SK-N-SH (cell line): ENCODE results near the gene P4HA1. TPM values are rescaled to one million over a fixed set of nuclear protein-coding genes. Genes with fewer than 3 reads are reported as not detected.

Experiments used
- CTCF ChIA-PET: fragments of 300-600, 350-600 bp; formaldehyde crosslinking; extraction: SDS; loops from one replicate; lab custom pipeline; 2021; lab: Yijun Ruan, JAX
- POLR2A ChIA-PET: fragments of 350-600 bp; sonication (Branson Sonifier 250); formaldehyde crosslinking; extraction: SDS; loops from one replicate; lab custom pipeline; 2020; ENCODE audit warnings: antibody characterized with exemption, inconsistent platforms; lab: Yijun Ruan, JAX
- DNase-seq: peaks from one replicate; pipeline ENCODE4 v3.0.0; 2012
- H2AFZ ChIP-seq: fragments of 200-600 bp; sonication (generic); 2 replicates; pipeline ENCODE4 v1.8.1; 2016; ENCODE audit warnings: antibody characterized with exemption, mild to moderate bottlenecking, low read depth
- H3F3A ChIP-seq: fragments of 200-600 bp; sonication (generic); replicated peaks from 2 replicates; pipeline ENCODE3; 2016; ENCODE audit warnings: antibody characterized with exemption, mild to moderate bottlenecking; ENCODE audit not compliant: insufficient read depth
- H3K27ac ChIP-seq, 2 experiments: fragments of 200-500 bp in 1 of 2; fragments of 200-600 bp in 1 of 2; sonication (Bioruptor generic) in 1 of 2; sonication (generic), shearing (Covaris generic) in 1 of 2; 2 replicates each; pipeline versions ENCODE4 v1.5.1 to v1.6.1; 2014 to 2016; ENCODE audit warnings: low read depth in 2 of 2, inconsistent platforms in 1 of 2, low read length in 1 of 2, mild to moderate bottlenecking in 1 of 2, mixed read lengths in 1 of 2
- H3K27me3 ChIP-seq: fragments of 200-600 bp; sonication (generic), shearing (Covaris generic); 2 replicates; pipeline ENCODE4 v1.6.1; 2016; ENCODE audit warnings: mixed run types; ENCODE audit not compliant: insufficient read depth
- H3K36me3 ChIP-seq, 2 experiments: fragments of 200-500 bp in 1 of 2; fragments of 200-600 bp in 1 of 2; sonication (Bioruptor generic) in 1 of 2; sonication (generic) in 1 of 2; replicated peaks in 1 of 2; 2 replicates each; pipeline versions ENCODE3 to v1.5.1; 2014 to 2016; ENCODE audit warnings: low read length in 1 of 2, mild to moderate bottlenecking in 1 of 2; ENCODE audit not compliant: insufficient read depth in 2 of 2, control insufficient read depth in 1 of 2
- H3K4me1 ChIP-seq, 2 experiments: fragments of 200-500 bp in 1 of 2; fragments of 200-600 bp in 1 of 2; sonication (Bioruptor generic) in 1 of 2; sonication (generic), shearing (Covaris generic) in 1 of 2; 2 replicates each; pipeline versions ENCODE4 v1.5.1 to v1.6.1; 2014 to 2016; ENCODE audit warnings: low read depth in 1 of 2, low read length in 1 of 2, mixed run types in 1 of 2; ENCODE audit not compliant: insufficient read depth in 2 of 2, control insufficient read depth in 1 of 2
- H3K4me2 ChIP-seq: fragments of 200-600 bp; sonication (generic), shearing (Covaris generic); 2 replicates; pipeline ENCODE4 v1.6.1; 2017; ENCODE audit warnings: mixed run types
- H3K4me3 ChIP-seq, 2 experiments: fragments of 200-500 bp in 1 of 2; fragments of 200-600 bp in 1 of 2; sonication (Bioruptor generic) in 1 of 2; sonication (generic), shearing (Covaris generic) in 1 of 2; 2 replicates each; pipeline versions ENCODE4 v1.5.1 to v1.8.1; 2014 to 2016; ENCODE audit warnings: low read depth in 2 of 2, inconsistent platforms in 1 of 2, low read length in 1 of 2, mild to moderate bottlenecking in 1 of 2, mixed read lengths in 1 of 2, moderate library complexity in 1 of 2
- H3K79me2 ChIP-seq: fragments of 200-600 bp; sonication (generic); 2 replicates; pipeline ENCODE4 v1.8.1; 2017; ENCODE audit warnings: mild to moderate bottlenecking; ENCODE audit not compliant: insufficient read depth
- H3K9ac ChIP-seq: fragments of 200-600 bp; sonication (generic); 2 replicates; pipeline ENCODE4 v1.6.1; 2017; ENCODE audit warnings: mixed run types
- H3K9me2 ChIP-seq: fragments of 200-600 bp; sonication (generic); 2 replicates; pipeline ENCODE4 v1.6.1; 2017; ENCODE audit warnings: mixed run types
- H3K9me3 ChIP-seq: fragments of 200-600 bp; sonication (generic); 2 replicates; pipeline ENCODE4 v1.6.1; 2017; ENCODE audit warnings: mixed run types, mild to moderate bottlenecking, moderate library complexity
- H4K20me1 ChIP-seq: fragments of 200-600 bp; sonication (generic); 2 replicates; pipeline ENCODE4 v1.6.1; 2017; ENCODE audit warnings: mild to moderate bottlenecking, mixed run types; ENCODE audit not compliant: insufficient read depth
- CTCF ChIP-seq: fragments of 200-600 bp; sonication (generic); IDR thresholded peaks from 2 replicates; pipeline ENCODE4 v1.6.1; 2017; ENCODE audit warnings: antibody characterized with exemption, mild to moderate bottlenecking, moderate library complexity
- EZH2phosphoT487 ChIP-seq: fragments of 200-600 bp; sonication (generic); IDR thresholded peaks from 2 replicates; pipeline ENCODE4 v1.6.1; 2017; ENCODE audit warnings: low read depth, mixed run types, mild to moderate bottlenecking, antibody characterized with exemption, moderate library complexity, borderline replicate concordance
- FOSL2 ChIP-seq: IDR thresholded peaks from 2 replicates; pipeline ENCODE4 v1.4.0; 2012; ENCODE audit warnings: low read depth, mild to moderate bottlenecking, moderate library complexity, borderline replicate concordance
- JUND ChIP-seq: IDR thresholded peaks from 2 replicates; pipeline ENCODE4 v1.4.0; 2012
- NFIC ChIP-seq: IDR thresholded peaks from 2 replicates; pipeline ENCODE4 v1.4.0; 2012; ENCODE audit warnings: borderline replicate concordance
- NRF1 ChIP-seq: IDR thresholded peaks from 2 replicates; pipeline ENCODE4 v1.6.1; 2012; ENCODE audit warnings: low read depth, mild to moderate bottlenecking, low read length
- REST ChIP-seq: IDR thresholded peaks from 2 replicates; pipeline ENCODE4 v1.6.1; 2012; ENCODE audit warnings: mild to moderate bottlenecking, low read depth, low read length, moderate library complexity
- RFX5 ChIP-seq: IDR thresholded peaks from 2 replicates; pipeline ENCODE4 v1.6.1; 2012; ENCODE audit warnings: mild to moderate bottlenecking, improper control_type of control experiment, low read length
- TAF1 ChIP-seq: IDR thresholded peaks from 2 replicates; pipeline ENCODE4 v1.6.1; 2012; ENCODE audit warnings: low read depth, mild to moderate bottlenecking, low read length, moderate library complexity, borderline replicate concordance
- TCF12 ChIP-seq: IDR thresholded peaks from 2 replicates; pipeline ENCODE4 v1.4.0; 2012
- TEAD4 ChIP-seq: IDR thresholded peaks from 2 replicates; pipeline ENCODE4 v1.4.0; 2012; ENCODE audit warnings: mild to moderate bottlenecking, borderline replicate concordance; ENCODE audit not compliant: insufficient read depth
- USF2 ChIP-seq: fragments of 150-350 bp; IDR thresholded peaks from 2 replicates; pipeline ENCODE4 v1.6.1; 2017; ENCODE audit warnings: antibody characterized with exemption, low read length, low read depth, borderline replicate concordance
- ZBTB33 ChIP-seq: IDR thresholded peaks from 2 replicates; pipeline ENCODE4 v1.4.0; 2012; ENCODE audit warnings: low read depth, borderline replicate concordance
- WGBS: methylation state at CpG from one replicate; pipeline ENCODE4 v1.1.6; 2017; ENCODE audit warnings: low lambda C conversion rate; 5-methylcytosine and 5-hydroxymethylcytosine counted together
- polyA plus RNA-seq, 3 experiments: library from polyadenylated mRNA; depleted of rRNA; stranded (reverse); fragments of >200 nt; gene quantifications; 2 replicates each; pipeline ENCODE4 v1.2.3, GENCODE V29; 2012

P4HA1 gene
- polyA plus RNA-seq, 1 of the 3 experiments (the other 2 are of a cell fraction), result 34.8 TPM

GRCh38 chr10:73116017-73116416 lies 19.4 kb upstream of the P4HA1 start:
- H3K27ac ChIP-seq, result no peak overlapping the region
- no peak overlapping the region for H2AFZ ChIP-seq
- peaks cover 0 to 36% of the 10 kb centered on the region in 2 experiments for H3K36me3 ChIP-seq
- no peaks in the 10 kb centered on the region for H3K27me3 ChIP-seq
- POLR2A ChIA-PET, result no interaction called here
- H3K4me3 ChIP-seq, result no peak overlapping the region
- H3K79me2 ChIP-seq, result peaks cover 35% of the 10 kb centered on the region
- no peak overlapping the region for H3K9ac ChIP-seq
- TF ChIP-seq JUND, result no peak
- no peak for TF ChIP-seq REST
- TF ChIP-seq ZBTB33, result no peak
- no peak for TF ChIP-seq NRF1
- no peak for TF ChIP-seq EZH2phosphoT487
- no peak for TF ChIP-seq CTCF
- TF ChIP-seq RFX5, result no peak
- TF ChIP-seq NFIC, result no peak
- no peak for TF ChIP-seq USF2
- TF ChIP-seq TEAD4, result no peak
- no peak for TF ChIP-seq TAF1
- no peak for TF ChIP-seq TCF12
- no peak for TF ChIP-seq FOSL2
- H4K20me1 ChIP-seq, result no peaks in the 10 kb centered on the region
- DNase-seq, result no peak
- peaks cover 0 to 17% of the 10 kb centered on the region in 2 experiments; a peak in 1 of 4 replicates for H3K4me1 ChIP-seq
- WGBS, result 96% methylated on average over 1 of the region's 1 CpG
- no peak overlapping the region for H3K4me2 ChIP-seq
- CTCF ChIA-PET, result interaction anchor here (0.9 to 1.6 kb wide), 2 partner anchors 8 to 43 kb away, joined by 3 to 4 read pairs; no protein-coding TSS in a partner anchor
- H3F3A ChIP-seq, result peaks cover 43% of the 10 kb centered on the region
- H3K9me2 ChIP-seq, result no peaks in the 10 kb centered on the region
- H3K9me3 ChIP-seq, result no peaks in the 10 kb centered on the region
